NCI-H1105 treated with DMSO at 0.1 percent for 48 hours (cell line): ENCODE measurements around the gene RABAC1.

ENCODE experiments used
- DNase-seq: peaks from one replicate; lab custom pipeline; 2025; lab: John Stamatoyannopoulos, UW

RABAC1 gene

DNA sequence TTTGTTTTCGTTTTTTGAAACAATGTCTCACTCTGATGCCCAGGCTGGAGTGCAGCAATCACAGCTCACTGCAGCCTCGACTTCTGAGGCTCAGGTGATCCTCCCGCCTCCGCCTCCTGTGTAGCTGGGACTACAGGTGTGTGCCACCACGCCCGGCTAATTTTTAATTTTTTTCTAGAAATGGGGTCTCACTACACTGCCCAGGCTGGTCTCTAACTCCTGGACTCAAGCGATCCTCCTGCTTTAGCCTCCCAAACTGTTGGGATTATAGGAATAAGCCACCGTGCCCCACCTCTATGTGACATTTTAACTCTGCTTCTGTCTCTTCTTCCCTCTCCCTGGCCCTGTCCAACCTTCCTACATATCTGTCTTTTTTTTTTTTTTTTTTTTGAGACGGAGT lies 29.8 kb upstream of the RABAC1 start:
- DNase-seq: no peak

DNA sequence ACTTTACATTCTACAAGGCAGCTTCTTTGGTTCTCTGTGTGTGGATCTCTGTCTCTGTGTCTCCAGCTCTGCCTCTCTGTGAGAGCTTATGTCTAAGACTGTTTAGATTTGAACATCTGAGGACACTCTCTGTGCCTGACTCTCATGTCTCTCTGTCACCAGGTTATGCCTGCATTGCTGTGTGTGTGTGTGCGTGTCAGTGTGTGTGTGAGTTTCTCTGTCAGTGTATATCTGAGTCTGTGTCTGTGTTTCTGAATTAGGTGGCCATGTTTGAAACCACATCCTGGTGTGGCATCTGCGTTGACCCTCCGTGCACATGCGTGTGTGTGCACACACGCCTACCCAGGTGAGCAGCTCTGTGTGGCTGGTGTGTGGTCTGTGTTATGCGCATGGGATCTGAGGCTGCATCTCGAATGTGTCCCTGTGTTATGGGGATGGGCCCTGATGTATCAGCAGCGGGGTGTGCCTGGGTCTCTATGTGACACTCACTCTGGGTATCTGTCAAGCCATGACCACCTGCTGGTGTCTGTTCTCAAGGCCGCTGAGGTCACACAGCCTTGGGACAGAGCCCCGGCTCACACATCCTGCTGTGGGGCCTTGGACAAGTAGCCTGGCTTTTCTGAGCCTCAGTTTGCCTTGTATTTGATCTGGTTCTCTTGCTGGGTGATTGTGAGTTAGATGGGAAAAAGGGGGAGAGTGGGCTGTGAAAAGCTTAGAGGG lies 28.2 kb upstream of the RABAC1 start:
- DNase-seq: no peak

GRCh38 chr19:41984961-41985360 lies 25.8 kb upstream of the RABAC1 start:
- DNase-seq: no peak

GRCh38 chr19:41981724-41982123 lies 22.6 kb upstream of the RABAC1 start:
- no peak for DNase-seq

DNA sequence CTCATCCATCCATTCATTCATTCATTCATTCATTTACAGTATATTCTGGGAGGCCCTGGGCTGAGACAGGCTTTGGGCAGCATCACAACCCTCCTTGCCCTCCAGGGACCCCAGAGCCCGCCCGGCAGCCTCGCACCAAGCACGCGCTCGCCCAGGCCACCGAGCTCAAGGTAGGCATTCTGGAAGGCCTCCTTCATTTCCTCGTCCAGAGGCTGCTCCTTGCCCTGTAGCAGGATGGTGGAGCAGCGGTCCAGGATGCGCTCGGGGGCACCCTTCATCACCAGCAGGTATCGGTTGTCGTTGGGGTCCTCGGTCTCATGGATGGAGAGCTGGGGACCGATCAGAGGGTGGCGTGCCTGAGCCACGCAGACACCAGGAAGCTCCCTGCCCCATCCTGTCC lies 19.3 kb upstream of the RABAC1 start:
- DNase-seq: no peak

GRCh38 chr19:41977916-41978315 lies 18.8 kb upstream of the RABAC1 start:
- no peak for DNase-seq

DNA sequence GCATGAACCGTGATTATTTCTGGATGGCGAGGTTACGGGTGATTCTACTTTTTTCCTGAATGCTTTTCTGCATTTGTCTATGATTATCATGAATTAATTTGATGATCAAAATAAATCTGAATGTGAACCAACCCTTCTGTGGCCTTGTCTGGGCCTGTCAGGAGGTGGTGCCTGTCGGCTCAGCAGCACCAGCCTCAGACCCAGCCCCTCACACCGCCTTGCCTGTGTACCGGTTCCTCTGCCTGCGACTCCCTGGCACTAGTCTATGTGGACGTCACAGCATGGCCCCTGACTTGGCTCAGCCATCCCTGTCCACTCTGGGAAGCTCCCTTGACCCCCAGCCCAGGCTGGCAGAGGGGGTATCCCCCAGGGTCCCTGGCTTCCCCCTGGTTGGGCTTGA lies 15.5 kb upstream of the RABAC1 start:
- no peak for DNase-seq

DNA sequence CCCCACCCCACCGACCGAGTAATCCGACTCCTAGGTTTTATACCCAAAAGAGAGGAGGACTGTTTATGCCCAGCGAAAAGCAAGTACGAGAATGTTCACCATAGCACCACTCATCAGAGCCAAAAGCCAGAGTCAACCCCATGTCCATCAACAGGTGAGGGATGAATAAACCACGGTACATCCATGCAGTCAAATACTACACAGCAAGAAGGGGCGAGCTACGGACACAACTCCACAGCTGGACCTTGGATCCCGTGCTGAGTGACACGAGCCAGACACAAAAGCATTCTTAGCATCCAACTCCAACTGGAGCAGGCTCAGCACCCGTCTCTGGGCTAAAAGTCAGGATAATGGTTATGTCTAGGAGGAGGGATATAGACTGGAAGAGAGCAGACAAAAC lies 12.2 kb upstream of the RABAC1 start:
- no peak for DNase-seq

- DNase-seq: no peak
Observed at GRCh38 chr19:41969772-41970458, 10.8 kb upstream of the RABAC1 start.

- DNase-seq: no peak
Observed at GRCh38 chr19:41968751-41969595, 9.9 kb upstream of the RABAC1 start.

- DNase-seq: no peak
Observed at GRCh38 chr19:41967054-41967783, 8.1 kb upstream of the RABAC1 start.

- DNase-seq: no peak
Observed at GRCh38 chr19:41965106-41965505, 6.0 kb upstream of the RABAC1 start.

DNA sequence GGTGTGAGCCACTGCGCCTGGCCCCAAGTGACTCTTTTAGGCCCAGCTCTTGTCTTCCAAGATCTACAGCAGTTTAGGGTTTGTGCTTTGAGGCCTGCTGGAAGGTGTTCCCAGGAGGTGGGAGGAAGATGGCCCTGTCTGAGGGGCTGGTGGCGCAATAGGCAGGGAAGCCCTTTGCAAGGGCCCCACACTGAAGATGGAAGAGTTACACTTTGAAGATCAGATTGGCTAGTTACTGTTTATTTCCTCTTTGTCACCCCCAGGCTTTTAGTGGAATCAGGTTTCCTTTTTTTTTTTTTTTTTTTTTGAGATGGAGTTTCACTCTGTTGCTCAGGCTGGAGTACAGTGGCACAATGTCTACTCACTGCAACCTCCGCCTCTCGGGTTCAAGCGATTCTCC lies 1.9 kb upstream of the RABAC1 start:
- DNase-seq: no peak

- peak; percentile 71 for DNase-seq
Observed at GRCh38 chr19:41958367-41959055, 610 bp downstream of the RABAC1 start.

- peak; percentile 83 for DNase-seq
Observed at GRCh38 chr19:41957838-41958366, 1.2 kb downstream of the RABAC1 start.

DNA sequence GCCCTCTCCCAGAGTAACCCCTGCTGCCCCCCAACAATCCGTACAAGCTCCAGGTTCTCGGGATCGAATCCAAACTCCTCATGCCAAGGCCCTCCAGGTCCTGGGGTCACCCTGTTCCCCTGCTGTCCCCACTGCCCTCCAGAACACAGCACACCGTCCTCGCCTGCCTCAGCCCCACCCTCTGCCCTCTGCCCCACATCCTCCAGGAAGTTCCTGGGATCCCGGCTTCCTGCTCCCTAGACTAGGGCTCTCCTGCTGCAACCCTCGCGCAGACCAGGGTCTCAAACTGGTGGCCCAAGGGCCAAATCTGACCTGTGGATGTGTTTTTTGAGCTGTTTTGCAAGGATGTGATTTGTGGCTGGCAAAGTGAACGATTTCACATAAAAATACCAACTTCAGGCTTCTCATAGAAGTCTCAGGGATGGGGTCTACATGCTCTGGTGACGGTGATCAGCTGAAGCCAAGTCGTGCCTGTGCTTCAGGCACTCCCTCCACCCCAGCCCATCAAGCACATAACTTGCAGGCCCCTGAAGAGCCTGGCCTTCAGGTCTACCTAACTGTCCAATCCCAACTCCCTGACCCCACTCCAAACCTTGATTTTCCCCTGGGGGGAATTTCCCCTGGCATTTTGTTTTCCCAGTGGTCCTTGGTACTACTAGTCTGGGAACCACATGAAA lies 1.8 kb downstream of the RABAC1 start:
- DNase-seq: no peak

DNA sequence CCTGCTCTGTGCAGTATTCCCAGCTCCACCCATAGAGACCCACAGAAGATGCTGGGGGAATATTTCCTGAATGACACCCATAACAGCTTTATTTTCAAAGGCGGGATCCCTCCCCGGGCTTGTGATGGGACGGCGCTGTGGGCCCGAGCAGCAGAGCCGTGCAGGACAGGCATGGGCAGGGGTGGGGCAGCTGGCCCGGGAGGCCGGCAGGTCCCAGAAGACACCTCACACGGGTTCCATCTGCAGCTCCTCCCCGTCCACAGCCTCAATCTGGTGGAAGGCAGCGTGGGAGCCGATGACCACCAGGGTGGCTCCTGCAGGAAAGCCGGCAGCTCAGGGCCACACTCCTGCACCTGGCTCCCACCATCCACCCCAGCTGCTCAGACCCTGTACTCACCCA lies 2.5 kb downstream of the RABAC1 start:
- DNase-seq: no peak

- no peak for DNase-seq
Observed at GRCh38 chr19:41955521-41955920, 3.6 kb downstream of the RABAC1 start.

GRCh38 chr19:41951686-41952172 lies 7.4 kb downstream of the RABAC1 start:
- peak; percentile 57 for DNase-seq

DNA sequence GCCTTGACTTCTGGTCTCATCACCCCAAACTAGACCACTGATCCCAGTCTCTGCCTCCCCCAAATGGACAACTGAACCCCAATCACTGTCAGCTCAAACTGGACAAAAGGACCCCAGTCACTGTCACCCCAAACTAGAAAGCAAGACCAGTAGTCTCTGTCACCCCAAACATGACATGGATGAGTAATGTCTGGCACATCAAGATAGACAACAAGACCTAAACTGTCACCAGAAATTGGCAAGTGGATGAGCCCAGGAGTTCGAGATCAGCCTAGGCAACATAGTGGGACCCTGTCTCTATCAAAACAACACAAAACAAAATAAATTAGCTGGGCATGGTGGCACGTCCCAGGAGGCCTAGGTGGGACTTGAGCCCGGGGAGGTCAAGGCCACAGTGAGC lies 12.0 kb downstream of the RABAC1 start:
- DNase-seq: no peak
